ENCODE measurements around the gene ODF2. TPM values are rescaled to one million over a fixed set of nuclear protein-coding genes. Genes with fewer than 3 reads are reported as not detected.
A peak's percentile ranks its signal among the peaks of the same experiment; 100 is the strongest.

The ODF2 gene
- total RNA-seq, 1 donor from 2014 or later: 83.8 TPM

GRCh38 chr9:128532581-128532980 lies 76.8 kb downstream of the ODF2 start:
- Mint-ChIP-seq H3K4me3 (ENCODE audit: unreplicated experiment) (no peak overlapping the region), H3K9me3 (ENCODE audit: unreplicated experiment) (no peaks in the 10 kb centered on the region), H3K27ac (ENCODE audit: unreplicated experiment) (no peak overlapping the region), H3K36me3 (ENCODE audit: low read depth, unreplicated experiment) (peaks cover 30% of the 10 kb centered on the region), H3K27me3 (ENCODE audit: unreplicated experiment) (no peaks in the 10 kb centered on the region), H3K4me1 (ENCODE audit: unreplicated experiment) (peaks cover 11% of the 10 kb centered on the region)
- DNase-seq (ENCODE audit: low spot score): no peak
- no peak for TF ChIP-seq CTCF (IDR thresholded peaks at IDR 0.05; ENCODE audit: unreplicated experiment)

- Mint-ChIP-seq H3K27me3 (ENCODE audit: unreplicated experiment) (no peaks in the 10 kb centered on the region), H3K4me1 (ENCODE audit: unreplicated experiment) (no peaks in the 10 kb centered on the region), H3K4me3 (ENCODE audit: unreplicated experiment) (no peak overlapping the region), H3K27ac (ENCODE audit: unreplicated experiment) (no peak overlapping the region), H3K9me3 (ENCODE audit: unreplicated experiment) (no peaks in the 10 kb centered on the region), H3K36me3 (ENCODE audit: low read depth, unreplicated experiment) (peaks cover 22% of the 10 kb centered on the region)
- no peak for TF ChIP-seq CTCF (IDR thresholded peaks at IDR 0.05; ENCODE audit: unreplicated experiment)
- no peak for DNase-seq (ENCODE audit: low spot score)
Observed at GRCh38 chr9:128540634-128541360, 85.0 kb downstream of the ODF2 start.

- Mint-ChIP-seq H3K4me3 (ENCODE audit: unreplicated experiment) (no peak overlapping the region), H3K9me3 (ENCODE audit: unreplicated experiment) (no peaks in the 10 kb centered on the region), H3K27me3 (ENCODE audit: unreplicated experiment) (peaks cover 3% of the 10 kb centered on the region), H3K27ac (ENCODE audit: unreplicated experiment) (no peak overlapping the region), H3K4me1 (ENCODE audit: unreplicated experiment) (peaks cover 12% of the 10 kb centered on the region), H3K36me3 (ENCODE audit: low read depth, unreplicated experiment) (peaks cover 8% of the 10 kb centered on the region)
- no peak for TF ChIP-seq CTCF (IDR thresholded peaks at IDR 0.05; ENCODE audit: unreplicated experiment)
- DNase-seq (ENCODE audit: low spot score): no peak
Observed at GRCh38 chr9:128546504-128546903, 90.7 kb downstream of the ODF2 start.

GRCh38 chr9:128548876-128549275 lies 93.1 kb downstream of the ODF2 start:
- no peak for TF ChIP-seq CTCF (IDR thresholded peaks at IDR 0.05; ENCODE audit: unreplicated experiment)
- H3K4me1 Mint-ChIP-seq (ENCODE audit: unreplicated experiment): peaks cover 16% of the 10 kb centered on the region
- H3K4me3 Mint-ChIP-seq (ENCODE audit: unreplicated experiment): no peak overlapping the region
- peaks cover 7% of the 10 kb centered on the region for H3K27me3 Mint-ChIP-seq (ENCODE audit: unreplicated experiment)
- H3K9me3 Mint-ChIP-seq (ENCODE audit: unreplicated experiment): no peaks in the 10 kb centered on the region
- DNase-seq (ENCODE audit: low spot score): no peak
- no peak overlapping the region for H3K27ac Mint-ChIP-seq (ENCODE audit: unreplicated experiment)
- no peaks in the 10 kb centered on the region for H3K36me3 Mint-ChIP-seq (ENCODE audit: low read depth, unreplicated experiment)

- Mint-ChIP-seq H3K9me3 (ENCODE audit: unreplicated experiment) (no peaks in the 10 kb centered on the region), H3K27me3 (ENCODE audit: unreplicated experiment) (peaks cover 7% of the 10 kb centered on the region), H3K4me1 (ENCODE audit: unreplicated experiment) (peaks cover 16% of the 10 kb centered on the region), H3K4me3 (ENCODE audit: unreplicated experiment) (peak overlapping the region; percentile 56), H3K36me3 (ENCODE audit: low read depth, unreplicated experiment) (no peaks in the 10 kb centered on the region), H3K27ac (ENCODE audit: unreplicated experiment) (peak overlapping the region; percentile 5)
- no peak for TF ChIP-seq CTCF (IDR thresholded peaks at IDR 0.05; ENCODE audit: unreplicated experiment)
- DNase-seq (ENCODE audit: low spot score): no peak
Observed at GRCh38 chr9:128550226-128550625, 94.4 kb downstream of the ODF2 start.
